Activated naive CD4-positive, alpha-beta T cell (primary cell): Measurements from ENCODE around the gene ASTN2.

Experiments used
- DNase-seq, 4 experiments: peaks; one replicate each; lab custom pipeline; 2025; lab: John Stamatoyannopoulos, UW

Gene ASTN2

GRCh38 chr9:117414906-117415331, at the start of gene ASTN2:
Gene ASTN2, minus strand, starts transcription at chr9:117415057. Its CDS starts 119 bp downstream, at chr9:117414938.
- no peak for DNase-seq

GRCh38 chr9:117462861-117463260, 48.0 kb upstream of the ASTN2 start:
- no peak for DNase-seq

- no peak for DNase-seq
Observed at GRCh38 chr9:117461386-117461785, 46.5 kb upstream of the ASTN2 start.

- DNase-seq = no peak
Observed at GRCh38 chr9:117460743-117461142, 45.9 kb upstream of the ASTN2 start.

- no peak for DNase-seq
Observed at GRCh38 chr9:117459913-117460312, 45.1 kb upstream of the ASTN2 start.

- no peak for DNase-seq
Observed at GRCh38 chr9:117458066-117458465, 43.2 kb upstream of the ASTN2 start.

- DNase-seq = no peak
Observed at GRCh38 chr9:117454711-117455110, 39.9 kb upstream of the ASTN2 start.

GRCh38 chr9:117453737-117454136, 38.9 kb upstream of the ASTN2 start:
- no peak for DNase-seq

- DNase-seq = no peak
Observed at GRCh38 chr9:117451311-117451710, 36.5 kb upstream of the ASTN2 start.

GRCh38 chr9:117448066-117448465, 33.2 kb upstream of the ASTN2 start:
- no peak for DNase-seq

- no peak for DNase-seq
Observed at GRCh38 chr9:117445631-117446030, 30.8 kb upstream of the ASTN2 start.

GRCh38 chr9:117444501-117444900, 29.6 kb upstream of the ASTN2 start:
- no peak for DNase-seq

- DNase-seq = no peak
Observed at GRCh38 chr9:117437283-117437682, 22.4 kb upstream of the ASTN2 start.

GRCh38 chr9:117435630-117436261, 20.9 kb upstream of the ASTN2 start:
- DNase-seq = no peak

GRCh38 chr9:117434566-117434965, 19.7 kb upstream of the ASTN2 start:
- no peak for DNase-seq

- DNase-seq = no peak
Observed at GRCh38 chr9:117430813-117431212, 16.0 kb upstream of the ASTN2 start.

- no peak for DNase-seq
Observed at GRCh38 chr9:117427357-117427913, 12.6 kb upstream of the ASTN2 start.

GRCh38 chr9:117425566-117425965, 10.7 kb upstream of the ASTN2 start:
- no peak for DNase-seq

- DNase-seq = no peak
Observed at GRCh38 chr9:117424291-117424690, 9.4 kb upstream of the ASTN2 start.

- DNase-seq = no peak
Observed at GRCh38 chr9:117418111-117418510, 3.3 kb upstream of the ASTN2 start.

- DNase-seq = no peak
Observed at GRCh38 chr9:117416856-117417255, 2.0 kb upstream of the ASTN2 start.

GRCh38 chr9:117415358-117415914, 579 bp upstream of the ASTN2 start:
- no peak for DNase-seq

GRCh38 chr9:117414220-117414905, 494 bp downstream of the ASTN2 start:
- DNase-seq = no peak
